SK-N-SH (cell line): ENCODE data around the gene SNX2. TPM values are rescaled to one million over a fixed set of nuclear protein-coding genes. Genes with fewer than 3 reads are reported as not detected.

Experiments
- CTCF ChIA-PET: fragments of 300-600, 350-600 bp; formaldehyde crosslinking; extraction: SDS; loops from one replicate; lab custom pipeline; 2021; lab: Yijun Ruan, JAX
- POLR2A ChIA-PET: fragments of 350-600 bp; sonication (Branson Sonifier 250); formaldehyde crosslinking; extraction: SDS; loops from one replicate; lab custom pipeline; 2020; ENCODE audit warnings: antibody characterized with exemption, inconsistent platforms; lab: Yijun Ruan, JAX
- DNase-seq: peaks from one replicate; pipeline ENCODE4 v3.0.0; 2012
- H2AFZ ChIP-seq: fragments of 200-600 bp; sonication (generic); 2 replicates; pipeline ENCODE4 v1.8.1; 2016; ENCODE audit warnings: antibody characterized with exemption, mild to moderate bottlenecking, low read depth
- H3F3A ChIP-seq: fragments of 200-600 bp; sonication (generic); replicated peaks from 2 replicates; pipeline ENCODE3; 2016; ENCODE audit warnings: antibody characterized with exemption, mild to moderate bottlenecking; ENCODE audit not compliant: insufficient read depth
- H3K27ac ChIP-seq, 2 experiments: fragments of 200-500 bp in 1 of 2; fragments of 200-600 bp in 1 of 2; sonication (Bioruptor generic) in 1 of 2; sonication (generic), shearing (Covaris generic) in 1 of 2; 2 replicates each; pipeline versions ENCODE4 v1.5.1 to v1.6.1; 2014 to 2016; ENCODE audit warnings: low read depth in 2 of 2, inconsistent platforms in 1 of 2, low read length in 1 of 2, mild to moderate bottlenecking in 1 of 2, mixed read lengths in 1 of 2
- H3K27me3 ChIP-seq: fragments of 200-600 bp; sonication (generic), shearing (Covaris generic); 2 replicates; pipeline ENCODE4 v1.6.1; 2016; ENCODE audit warnings: mixed run types; ENCODE audit not compliant: insufficient read depth
- H3K36me3 ChIP-seq, 2 experiments: fragments of 200-500 bp in 1 of 2; fragments of 200-600 bp in 1 of 2; sonication (Bioruptor generic) in 1 of 2; sonication (generic) in 1 of 2; replicated peaks in 1 of 2; 2 replicates each; pipeline versions ENCODE3 to v1.5.1; 2014 to 2016; ENCODE audit warnings: low read length in 1 of 2, mild to moderate bottlenecking in 1 of 2; ENCODE audit not compliant: insufficient read depth in 2 of 2, control insufficient read depth in 1 of 2
- H3K4me1 ChIP-seq, 2 experiments: fragments of 200-500 bp in 1 of 2; fragments of 200-600 bp in 1 of 2; sonication (Bioruptor generic) in 1 of 2; sonication (generic), shearing (Covaris generic) in 1 of 2; 2 replicates each; pipeline versions ENCODE4 v1.5.1 to v1.6.1; 2014 to 2016; ENCODE audit warnings: low read depth in 1 of 2, low read length in 1 of 2, mixed run types in 1 of 2; ENCODE audit not compliant: insufficient read depth in 2 of 2, control insufficient read depth in 1 of 2
- H3K4me2 ChIP-seq: fragments of 200-600 bp; sonication (generic), shearing (Covaris generic); 2 replicates; pipeline ENCODE4 v1.6.1; 2017; ENCODE audit warnings: mixed run types
- H3K4me3 ChIP-seq, 2 experiments: fragments of 200-500 bp in 1 of 2; fragments of 200-600 bp in 1 of 2; sonication (Bioruptor generic) in 1 of 2; sonication (generic), shearing (Covaris generic) in 1 of 2; 2 replicates each; pipeline versions ENCODE4 v1.5.1 to v1.8.1; 2014 to 2016; ENCODE audit warnings: low read depth in 2 of 2, inconsistent platforms in 1 of 2, low read length in 1 of 2, mild to moderate bottlenecking in 1 of 2, mixed read lengths in 1 of 2, moderate library complexity in 1 of 2
- H3K79me2 ChIP-seq: fragments of 200-600 bp; sonication (generic); 2 replicates; pipeline ENCODE4 v1.8.1; 2017; ENCODE audit warnings: mild to moderate bottlenecking; ENCODE audit not compliant: insufficient read depth
- H3K9ac ChIP-seq: fragments of 200-600 bp; sonication (generic); 2 replicates; pipeline ENCODE4 v1.6.1; 2017; ENCODE audit warnings: mixed run types
- H3K9me2 ChIP-seq: fragments of 200-600 bp; sonication (generic); 2 replicates; pipeline ENCODE4 v1.6.1; 2017; ENCODE audit warnings: mixed run types
- H3K9me3 ChIP-seq: fragments of 200-600 bp; sonication (generic); 2 replicates; pipeline ENCODE4 v1.6.1; 2017; ENCODE audit warnings: mixed run types, mild to moderate bottlenecking, moderate library complexity
- H4K20me1 ChIP-seq: fragments of 200-600 bp; sonication (generic); 2 replicates; pipeline ENCODE4 v1.6.1; 2017; ENCODE audit warnings: mild to moderate bottlenecking, mixed run types; ENCODE audit not compliant: insufficient read depth
- CHD2 ChIP-seq: fragments of 150-350 bp; IDR thresholded peaks from 2 replicates; pipeline ENCODE4 v1.6.1; 2018; ENCODE audit warnings: low read length; ENCODE audit not compliant: partially characterized antibody
- ELF1 ChIP-seq: IDR thresholded peaks from 2 replicates; pipeline ENCODE4 v1.4.0; 2012
- EP300 ChIP-seq, 2 experiments: IDR thresholded peaks; 2 replicates each; pipeline versions ENCODE4 v1.4.0 to v1.6.1; 2012; ENCODE audit warnings: borderline replicate concordance in 1 of 2, low read depth in 1 of 2, low read length in 1 of 2
- FOSL2 ChIP-seq: IDR thresholded peaks from 2 replicates; pipeline ENCODE4 v1.4.0; 2012; ENCODE audit warnings: low read depth, mild to moderate bottlenecking, moderate library complexity, borderline replicate concordance
- FOXJ3 ChIP-seq: sonication (generic); formaldehyde crosslinking; IDR thresholded peaks from 2 replicates; pipeline ENCODE4 v1.5.1; 2020; ENCODE audit warnings: mild to moderate bottlenecking, missing genetic modification reagents
- FOXM1 ChIP-seq: IDR thresholded peaks from 2 replicates; pipeline ENCODE4 v1.4.0; 2012; ENCODE audit warnings: low read depth, mild to moderate bottlenecking
- MAX ChIP-seq: IDR thresholded peaks from 2 replicates; pipeline ENCODE4 v1.4.0; 2012; ENCODE audit warnings: low read depth
- MEF2A ChIP-seq: IDR thresholded peaks from 2 replicates; pipeline ENCODE4 v1.4.0; 2012; ENCODE audit warnings: low read depth, borderline replicate concordance
- NFIC ChIP-seq: IDR thresholded peaks from 2 replicates; pipeline ENCODE4 v1.4.0; 2012; ENCODE audit warnings: borderline replicate concordance
- PBX3 ChIP-seq: IDR thresholded peaks from 2 replicates; pipeline ENCODE4; 2012
- RCOR1 ChIP-seq: fragments of 150-350 bp; IDR thresholded peaks from 2 replicates; pipeline ENCODE4 v1.6.1; 2017; ENCODE audit warnings: antibody characterized with exemption, low read length
- REST ChIP-seq: IDR thresholded peaks from 2 replicates; pipeline ENCODE4 v1.6.1; 2012; ENCODE audit warnings: mild to moderate bottlenecking, low read depth, low read length, moderate library complexity
- SIN3A ChIP-seq: IDR thresholded peaks from 2 replicates; pipeline ENCODE4 v1.6.1; 2012; ENCODE audit warnings: low read depth, mild to moderate bottlenecking, low read length, moderate library complexity, borderline replicate concordance
- TCF12 ChIP-seq: IDR thresholded peaks from 2 replicates; pipeline ENCODE4 v1.4.0; 2012
- USF2 ChIP-seq: fragments of 150-350 bp; IDR thresholded peaks from 2 replicates; pipeline ENCODE4 v1.6.1; 2017; ENCODE audit warnings: antibody characterized with exemption, low read length, low read depth, borderline replicate concordance
- ZBTB33 ChIP-seq: IDR thresholded peaks from 2 replicates; pipeline ENCODE4 v1.4.0; 2012; ENCODE audit warnings: low read depth, borderline replicate concordance
- WGBS: methylation state at CpG from one replicate; pipeline ENCODE4 v1.1.6; 2017; ENCODE audit warnings: low lambda C conversion rate; 5-methylcytosine and 5-hydroxymethylcytosine counted together
- polyA plus RNA-seq, 3 experiments: library from polyadenylated mRNA; depleted of rRNA; stranded (reverse); fragments of >200 nt; gene quantifications; 2 replicates each; pipeline ENCODE4 v1.2.3, GENCODE V29; 2012

Gene SNX2
- polyA plus RNA-seq, 1 of the 3 experiments (the other 2 are of a cell fraction), result 17.4 TPM

GRCh38 chr5:122790354-122791103, 15.6 kb downstream of the SNX2 start:
- Histone ChIP-seq H3K27ac (no peak overlapping the region), H4K20me1 (no peaks in the 10 kb centered on the region), H3K79me2 (peaks cover 40% of the 10 kb centered on the region), H2AFZ (no peak overlapping the region), H3K9me2 (no peaks in the 10 kb centered on the region), H3K4me3 (no peak overlapping the region), H3K9ac (no peak overlapping the region), H3K9me3 (no peaks in the 10 kb centered on the region), H3K4me2 (no peak overlapping the region), H3F3A (no peaks in the 10 kb centered on the region), H3K27me3 (no peaks in the 10 kb centered on the region), H3K4me1 (no peaks in the 10 kb centered on the region), H3K36me3 (peaks cover under 1 to 15% of the 10 kb centered on the region in 2 experiments)
- CTCF ChIA-PET, result no interaction called here
- no peak for DNase-seq
- POLR2A ChIA-PET, result no interaction called here
- WGBS, result 94% methylated on average over 5 of the region's 5 CpGs
- TF ChIP-seq CHD2, result no peak
- TF ChIP-seq FOXJ3 (CRISPR knock-in tag), result no peak
- no peak for TF ChIP-seq ZBTB33
- TF ChIP-seq EP300 (IDR thresholded peaks at IDR 0.05; ENCODE audit: borderline replicate concordance in 1 of 2, low read depth in 1 of 2, low read length in 1 of 2), result no peak
- TF ChIP-seq SIN3A, result no peak
- no peak for TF ChIP-seq NFIC

GRCh38 chr5:122805481-122805880, 30.6 kb downstream of the SNX2 start:
- Histone ChIP-seq H3K4me1 (no peaks in the 10 kb centered on the region), H3K9me3 (no peaks in the 10 kb centered on the region), H3K9ac (no peak overlapping the region), H2AFZ (no peak overlapping the region), H3K36me3 (peaks cover 47 to 56% of the 10 kb centered on the region in 2 experiments), H3K79me2 (no peaks in the 10 kb centered on the region), H3K9me2 (no peaks in the 10 kb centered on the region), H3K4me3 (no peak overlapping the region), H3F3A (no peaks in the 10 kb centered on the region), H3K27ac (no peak overlapping the region), H4K20me1 (no peaks in the 10 kb centered on the region), H3K27me3 (no peaks in the 10 kb centered on the region), H3K4me2 (no peak overlapping the region)
- POLR2A ChIA-PET, result no interaction called here
- WGBS, result 94% methylated on average over 2 of the region's 2 CpGs
- DNase-seq, result no peak
- no peak for TF ChIP-seq MEF2A
- no peak for TF ChIP-seq EP300 (IDR thresholded peaks at IDR 0.05; ENCODE audit: borderline replicate concordance in 1 of 2, low read depth in 1 of 2, low read length in 1 of 2)
- TF ChIP-seq NFIC, result no peak
- no peak for TF ChIP-seq RCOR1
- TF ChIP-seq TCF12, result no peak
- no peak for TF ChIP-seq FOXM1
- TF ChIP-seq CHD2, result no peak
- TF ChIP-seq FOSL2, result no peak
- no peak for TF ChIP-seq PBX3
- TF ChIP-seq SIN3A, result no peak
- TF ChIP-seq ELF1, result no peak
- TF ChIP-seq USF2, result no peak
- TF ChIP-seq FOXJ3 (CRISPR knock-in tag), result no peak
- no peak for TF ChIP-seq MAX
- TF ChIP-seq REST, result no peak
- CTCF ChIA-PET, result no interaction called here
